ENCODE data around the gene PTPRE.
A peak's percentile ranks its signal among the peaks of the same experiment; 100 is the strongest.

PTPRE gene

GRCh38 chr10:128103229-128103714, 196.4 kb downstream of the PTPRE start:
- no peak for DNase-seq

- no peak for DNase-seq
Measured at GRCh38 chr10:128105383-128105782, 198.5 kb downstream of the PTPRE start.

DNA sequence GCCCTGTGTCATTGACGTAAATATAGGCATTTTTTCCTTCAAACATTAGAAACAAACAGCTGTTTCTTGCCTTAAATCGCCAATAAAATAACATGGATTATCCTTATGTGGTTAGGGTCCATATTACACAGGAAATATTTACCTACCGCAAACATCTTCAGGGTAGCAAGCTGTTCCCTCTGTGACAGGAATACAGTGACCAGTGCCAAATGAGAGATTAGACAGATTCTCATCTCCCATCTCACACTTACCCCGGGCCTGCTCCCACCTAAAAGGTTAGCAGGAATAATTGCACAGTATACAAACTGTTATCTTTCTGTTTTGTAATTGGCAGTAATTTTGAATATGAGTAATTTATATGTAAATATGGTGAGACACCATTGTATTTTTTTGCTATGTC, 202.8 kb downstream of the PTPRE start:
- no peak for DNase-seq

DNA sequence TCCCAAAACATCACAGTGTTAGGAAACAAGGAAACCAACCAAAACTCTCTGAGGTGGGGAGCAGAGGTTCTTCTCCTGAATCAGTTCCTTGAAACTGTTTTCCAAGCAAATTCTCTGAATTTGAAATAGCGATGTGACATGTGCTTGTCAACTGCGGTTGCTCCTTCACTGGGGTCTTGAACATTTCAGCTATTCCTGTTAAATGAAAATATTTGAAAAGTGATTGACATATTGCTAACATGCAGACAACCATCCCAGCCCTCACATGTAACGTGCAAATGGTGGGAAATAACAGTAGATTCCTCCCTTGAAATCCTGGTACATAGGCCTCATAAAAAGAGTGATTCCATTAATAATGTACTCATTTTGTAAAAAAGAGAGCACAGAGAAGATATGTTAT, 203.4 kb downstream of the PTPRE start:
- no peak for DNase-seq

- DNase-seq, result no peak
Measured at GRCh38 chr10:128111696-128112095, 204.8 kb downstream of the PTPRE start.

DNA sequence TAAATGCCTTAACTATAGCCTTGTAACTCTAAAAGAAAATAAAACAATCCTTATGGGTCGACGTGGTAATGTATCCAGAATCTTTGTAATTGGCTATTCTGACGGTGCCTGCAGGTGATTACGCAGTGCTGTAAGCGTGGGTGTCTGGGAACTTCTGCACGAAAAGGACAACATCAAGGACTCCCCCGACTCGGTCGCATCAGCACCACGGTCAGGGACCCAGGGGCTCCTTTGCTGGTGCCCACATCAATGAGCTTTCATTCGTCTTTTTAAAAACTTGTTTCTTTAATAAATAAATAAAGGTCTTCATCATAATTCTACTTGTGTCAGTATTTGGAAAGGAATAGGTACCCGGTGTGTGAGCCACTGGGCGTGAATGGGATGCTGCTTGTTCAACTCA, 206.1 kb downstream of the PTPRE start:
- no peak for DNase-seq

GRCh38 chr10:128114901-128115300, 208.0 kb downstream of the PTPRE start:
- DNase-seq, result no peak

DNA sequence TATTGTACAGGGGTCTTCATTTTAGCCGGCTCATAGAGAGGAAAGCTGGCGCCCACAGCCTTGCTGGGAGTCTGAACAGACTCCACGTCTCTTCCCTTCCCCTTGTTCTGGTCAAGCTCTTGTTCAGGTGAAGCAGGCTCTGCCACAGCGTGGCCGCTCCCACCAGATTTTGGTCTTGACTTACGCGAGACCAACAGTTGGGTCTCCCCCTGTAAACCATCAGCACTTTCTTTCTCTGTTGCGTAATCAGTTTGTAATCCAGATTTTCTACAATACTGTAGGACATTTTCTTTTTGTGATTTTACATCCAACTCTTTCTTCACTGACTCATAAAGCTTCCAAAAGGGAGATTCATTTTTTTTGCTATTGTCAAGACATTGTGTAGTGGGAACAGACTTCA, 208.5 kb downstream of the PTPRE start:
- DNase-seq, result no peak

- DNase-seq, result no peak
Measured at GRCh38 chr10:128116187-128116586, 209.3 kb downstream of the PTPRE start.

- DNase-seq, result no peak
Measured at GRCh38 chr10:128116851-128117615, 210.1 kb downstream of the PTPRE start.

GRCh38 chr10:128121750-128122412, 215.0 kb downstream of the PTPRE start:
- no peak for DNase-seq

DNA sequence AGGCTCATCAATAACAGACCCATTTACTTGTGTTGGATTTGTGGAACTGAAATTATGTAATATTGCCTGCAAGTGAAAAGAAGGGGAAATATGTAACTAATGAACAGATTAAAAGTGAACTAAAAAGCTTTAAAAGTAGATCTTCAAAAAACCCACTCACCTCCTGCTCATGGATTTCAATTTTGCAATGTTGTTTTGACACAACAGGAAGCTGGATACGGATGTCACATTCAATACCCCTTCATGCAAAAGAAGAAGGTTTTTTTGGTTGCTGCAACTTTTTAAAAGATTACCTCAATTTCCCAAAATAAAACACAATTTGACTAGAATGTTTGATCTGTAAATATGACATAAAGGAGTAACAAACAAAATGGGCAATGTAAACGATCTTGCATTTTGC, 216.0 kb downstream of the PTPRE start:
- no peak for DNase-seq

- no peak for DNase-seq
Measured at GRCh38 chr10:128123846-128124245, 216.9 kb downstream of the PTPRE start.

DNA sequence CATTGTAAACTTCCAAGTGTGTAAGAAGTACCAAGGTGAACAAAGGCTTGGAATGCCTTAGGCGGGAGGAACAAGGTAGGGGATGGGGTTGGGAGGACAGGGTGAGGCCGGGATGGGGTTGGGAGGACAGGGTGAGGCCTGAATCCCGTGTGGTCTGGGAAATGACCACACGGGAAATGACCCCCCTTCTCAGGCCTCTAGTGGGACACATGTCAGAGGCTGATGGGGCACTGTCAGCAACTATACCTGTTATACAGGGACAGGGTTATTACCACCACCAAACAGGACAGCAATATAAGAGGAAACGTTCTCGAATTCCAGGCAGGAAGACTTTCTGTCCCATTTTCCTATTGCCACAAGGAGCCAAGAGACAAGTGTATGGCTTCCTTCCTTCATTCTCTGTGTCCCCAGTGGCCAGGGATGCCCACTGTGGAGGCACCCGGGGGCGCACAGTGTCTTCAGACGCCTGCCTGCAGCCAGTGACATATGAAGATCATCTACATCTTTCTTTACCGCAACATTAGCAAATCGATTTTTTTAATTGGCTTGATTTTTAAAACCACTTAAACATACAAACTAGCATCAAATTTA, 218.0 kb downstream of the PTPRE start:
- DNase-seq, result no peak

- peak; percentile 34 to 40 for DNase-seq
Measured at GRCh38 chr10:128125416-128125943, 218.6 kb downstream of the PTPRE start.

GRCh38 chr10:128125944-128126764, 219.3 kb downstream of the PTPRE start, which contains the start of gene MKI67:
TSS of gene MKI67 (minus strand) at chr10:128126423. CDS start at chr10:128125667, 756 bp downstream.
- peak; percentile 89 to 93 for DNase-seq

DNA sequence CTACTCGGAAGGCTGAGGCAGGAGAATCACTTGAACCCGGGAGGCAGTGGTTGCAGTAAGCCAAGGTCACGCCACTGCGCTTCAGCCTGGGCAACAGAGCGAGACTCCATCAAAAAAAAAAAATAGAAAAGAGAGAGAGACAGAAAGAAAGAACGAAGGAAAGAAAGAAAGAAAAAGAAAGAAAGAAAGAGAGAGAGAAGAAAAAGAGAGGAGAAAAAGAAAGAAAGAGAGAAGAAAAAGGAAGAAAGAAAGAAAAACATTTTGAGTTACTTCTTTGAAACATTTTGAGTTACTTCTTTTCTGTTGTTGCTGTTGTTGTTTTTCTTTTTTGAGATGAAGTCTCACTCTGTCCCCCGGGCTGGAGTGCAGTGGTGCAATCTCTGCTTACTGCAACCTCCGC, 221.7 kb downstream of the PTPRE start:
- DNase-seq, result no peak

DNA sequence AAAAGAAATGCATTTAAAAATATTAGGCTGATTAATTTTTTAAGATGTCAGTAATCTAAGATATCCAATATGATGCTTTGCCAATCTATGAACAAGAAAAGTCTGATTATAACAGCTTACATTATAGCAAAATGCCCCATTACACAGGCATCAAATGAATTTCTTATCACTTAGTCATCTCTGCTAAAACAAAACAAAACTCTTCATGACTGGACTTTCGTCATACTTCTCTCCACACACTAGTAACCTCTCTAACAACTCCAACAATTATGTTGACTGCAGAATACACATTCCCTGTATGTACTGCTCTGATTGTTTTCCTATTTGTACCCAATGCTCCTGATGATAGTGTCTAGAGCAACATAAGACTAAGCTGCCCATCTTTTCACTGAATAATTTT, 223.1 kb downstream of the PTPRE start:
- no peak for DNase-seq
